Breast epithelium (tissue), 3 donors: ENCODE data around the gene EID2B.

ENCODE experiments used
- CTCF ChIP-seq, 3 donors: fragments of 450-650 bp; IDR thresholded peaks; one replicate each; pipeline ENCODE4 v1.5.1; 2016 to 2017; ENCODE audit warnings: antibody characterized with exemption in 3 of 3, mild to moderate bottlenecking in 3 of 3, moderate library complexity in 3 of 3
- POLR2A ChIP-seq: fragments of 450-650 bp; IDR thresholded peaks from one replicate; pipeline ENCODE4 v1.6.1; 2016; ENCODE audit warnings: antibody characterized with exemption, mild to moderate bottlenecking, moderate library complexity
- POLR2AphosphoS5 ChIP-seq, 3 donors: sonication (generic); formaldehyde crosslinking; IDR thresholded peaks; one replicate each; pipeline ENCODE4 v1.6.1; 2017; ENCODE audit warnings: antibody characterized with exemption in 3 of 3

- no peak for TF ChIP-seq POLR2AphosphoS5 (IDR thresholded peaks at IDR 0.05)
- TF ChIP-seq CTCF (IDR thresholded peaks at IDR 0.05) = no peak
- no peak for TF ChIP-seq POLR2A
Measured at GRCh38 chr19:39525205-39525604, 7.4 kb downstream of the EID2B start.
